Fibroblast of peridontal ligament (primary cell): ENCODE data around the gene MED12L.
A peak's percentile ranks its signal among the peaks of the same experiment; 100 is the strongest.
"Not testable (repeated sequence)": the region's sequence is repeated elsewhere in the genome, so short reads cannot be mapped to it uniquely, and the experiment has no call there.

Experiments used
- DNase-seq: peaks from one replicate; pipeline ENCODE4 v3.0.0-alpha.2; 2010; ENCODE audit errors: extremely low read depth

Gene MED12L

GRCh38 chr3:151377768-151378385, 292.4 kb downstream of the MED12L start:
- no peak for DNase-seq

- no peak for DNase-seq
These were observed 293.7 kb downstream of the MED12L start for GRCh38 chr3:151379083-151379734.

DNA sequence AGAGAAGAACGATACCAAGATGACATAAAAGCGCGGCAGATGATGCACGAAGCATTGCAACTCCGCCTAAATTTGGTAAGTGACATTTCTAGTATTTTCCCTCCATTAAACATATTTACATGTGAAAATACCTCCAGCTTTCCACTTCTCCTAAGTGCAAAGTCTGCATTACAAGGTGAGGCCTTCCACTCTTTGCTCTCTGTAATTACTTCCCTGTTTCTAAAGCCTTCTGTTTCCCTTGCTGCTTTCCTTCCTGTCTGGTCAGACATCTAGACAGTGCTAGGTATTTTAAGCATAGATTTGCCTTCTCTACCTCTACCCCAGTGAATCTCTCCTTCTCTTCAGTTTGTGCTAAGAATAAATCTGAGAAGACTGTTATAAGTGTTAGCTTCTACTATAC, 297.2 kb downstream of the MED12L start:
- DNase-seq, result no peak

- no peak for DNase-seq
These were observed 297.6 kb downstream of the MED12L start for GRCh38 chr3:151383111-151383510.

- no peak for DNase-seq
These were observed 298.5 kb downstream of the MED12L start for GRCh38 chr3:151383956-151384355.

GRCh38 chr3:151384741-151385174, 299.3 kb downstream of the MED12L start, which contains the start of gene P2RY12:
P2RY12 (minus strand) TSS chr3:151384753; CDS start chr3:151338845, 45,908 bp downstream.
- no peak for DNase-seq

DNA sequence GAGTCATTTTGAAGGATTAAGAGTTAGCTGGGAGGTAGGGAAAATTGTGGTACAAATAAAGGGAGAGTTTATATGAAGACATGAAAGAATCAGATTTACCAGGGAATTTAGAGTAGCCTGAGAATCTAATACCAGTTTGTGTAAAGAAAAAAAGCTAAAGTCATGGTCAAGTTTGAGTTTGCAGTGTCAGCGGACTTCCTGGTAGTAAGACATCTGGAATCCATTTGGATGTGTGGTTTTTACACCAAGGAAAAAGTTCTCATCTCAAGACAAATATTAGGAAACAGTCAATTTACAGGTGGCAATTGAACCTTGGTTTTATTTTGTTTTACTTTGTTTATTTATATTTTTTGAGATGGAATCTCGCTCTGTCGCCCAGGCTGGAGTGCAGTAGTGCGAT, 300.6 kb downstream of the MED12L start:
- peak; percentile 81 for DNase-seq

- no peak for DNase-seq
These were observed 302.0 kb downstream of the MED12L start for GRCh38 chr3:151387432-151387831.

DNA sequence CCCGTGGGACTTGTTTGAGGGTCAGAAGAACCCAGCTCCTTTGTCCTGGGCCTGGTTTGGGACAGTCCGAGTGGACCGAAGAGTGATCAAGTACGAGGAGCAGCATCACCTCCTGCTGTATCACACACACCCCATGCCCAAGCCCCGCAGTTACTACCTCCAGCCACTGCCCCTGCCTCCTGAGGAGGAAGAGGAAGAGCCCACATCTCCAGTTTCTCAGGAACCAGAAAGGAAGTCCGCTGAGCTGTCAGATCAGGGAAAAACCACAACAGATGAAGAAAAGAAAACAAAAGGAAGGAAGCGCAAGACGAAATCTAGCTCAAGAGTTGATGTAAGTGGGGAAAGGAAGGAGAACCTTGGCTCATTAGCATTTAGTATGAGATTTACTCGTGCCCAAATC, 302.4 kb downstream of the MED12L start:
- no peak for DNase-seq

- no peak for DNase-seq
These were observed 306.3 kb downstream of the MED12L start for GRCh38 chr3:151391720-151392119.

DNA sequence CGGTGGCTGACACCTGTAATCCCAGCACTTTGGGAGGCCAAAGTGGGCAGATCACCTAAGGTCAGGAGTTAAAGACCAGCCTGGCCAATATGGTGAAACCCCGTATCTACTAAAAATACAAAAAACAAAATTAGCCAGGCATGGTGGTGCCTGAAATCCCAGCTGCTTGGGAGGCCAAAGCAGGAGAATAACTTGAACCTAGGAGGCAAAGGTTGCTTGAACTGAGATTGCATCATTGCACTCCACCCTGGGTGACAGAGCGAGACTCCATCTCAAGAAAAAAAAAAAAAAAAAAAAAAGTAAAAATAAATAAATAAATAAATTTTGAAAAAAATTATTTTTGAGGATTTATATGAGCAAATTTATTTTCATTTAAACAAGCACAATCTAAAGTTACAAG, 306.7 kb downstream of the MED12L start:
- not testable (repeated sequence) for DNase-seq

- DNase-seq, result no peak
These were observed 307.8 kb downstream of the MED12L start for GRCh38 chr3:151393146-151393830.

DNA sequence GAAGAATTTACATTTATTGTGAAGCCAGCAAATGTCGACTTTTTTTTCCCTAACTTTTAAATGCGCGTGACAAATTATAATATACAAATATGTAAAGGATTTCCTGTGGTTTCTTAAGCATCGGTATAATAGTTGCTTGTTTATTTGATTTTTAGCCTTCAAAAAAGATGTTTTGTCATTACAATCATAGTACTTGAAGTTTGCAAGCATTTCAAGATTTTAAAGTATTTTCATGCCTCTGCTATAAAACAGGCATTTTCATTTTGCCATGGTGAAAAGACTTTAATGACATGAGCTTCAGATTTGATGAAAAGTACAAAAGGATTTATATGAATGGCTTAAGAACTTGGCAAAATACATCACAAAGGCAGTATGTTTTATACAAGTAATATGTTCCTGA, 308.5 kb downstream of the MED12L start:
- DNase-seq, result no peak

GRCh38 chr3:151394611-151395010, 309.1 kb downstream of the MED12L start:
- no peak for DNase-seq

DNA sequence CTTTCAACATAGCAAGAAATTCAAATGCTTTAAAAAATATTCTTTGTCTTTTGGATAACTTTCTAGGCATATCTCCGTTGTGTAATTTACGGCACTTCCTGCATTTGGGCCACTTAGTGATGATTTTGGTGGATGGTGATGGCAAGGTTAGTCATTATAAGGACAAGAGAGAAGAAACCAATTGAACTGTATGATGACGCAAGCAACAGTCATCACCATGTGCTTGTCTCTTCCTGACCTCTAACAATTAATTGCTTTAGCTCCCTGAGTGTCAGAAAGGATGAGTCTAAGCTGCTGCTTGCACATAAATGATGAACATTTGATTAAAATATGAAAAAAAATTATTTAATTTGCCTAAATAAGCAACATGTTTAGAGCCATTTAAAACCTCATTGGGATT, 310.3 kb downstream of the MED12L start:
- DNase-seq, result no peak

DNA sequence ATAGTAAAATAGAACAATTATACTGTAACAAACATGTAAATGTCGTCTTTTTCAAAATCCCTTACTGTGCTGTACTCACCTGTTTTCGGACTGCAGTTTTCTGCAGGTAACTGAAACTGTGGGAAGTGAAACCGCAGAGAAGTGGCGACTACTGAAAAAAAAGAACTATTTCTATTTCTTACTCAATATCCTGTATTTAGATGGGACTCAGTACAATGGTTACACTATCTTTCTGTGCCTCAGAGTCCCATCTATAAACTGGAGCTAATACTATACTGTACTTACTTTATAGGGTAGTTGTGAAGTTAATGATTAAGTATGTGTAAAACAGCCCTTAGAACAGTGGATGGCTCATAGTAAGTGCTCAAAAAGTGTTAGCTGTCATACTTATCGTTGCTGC, 313.4 kb downstream of the MED12L start:
- no peak for DNase-seq

DNA sequence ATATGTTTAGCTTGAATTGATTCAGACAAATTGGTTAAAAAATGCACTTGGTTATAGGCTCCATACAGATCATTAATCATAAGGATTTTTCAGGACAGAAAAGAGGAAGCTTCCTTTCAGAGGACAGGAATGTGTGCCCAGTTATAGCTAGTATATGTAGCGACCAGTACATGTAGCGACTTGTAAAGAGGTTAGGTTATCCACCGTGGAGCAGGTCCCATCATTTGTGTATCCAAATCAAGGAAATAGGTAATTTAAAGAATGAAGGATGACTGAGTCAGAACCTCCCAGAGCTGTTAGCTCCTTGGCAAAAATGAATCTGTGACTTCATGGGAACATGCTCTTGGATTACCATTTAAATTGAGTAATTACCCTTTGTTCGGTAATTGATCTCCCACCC, 314.9 kb downstream of the MED12L start:
- DNase-seq, result no peak

GRCh38 chr3:151402349-151402748, 316.9 kb downstream of the MED12L start:
- DNase-seq, result no peak

- DNase-seq, result peak; percentile 73
These were observed 317.8 kb downstream of the MED12L start for GRCh38 chr3:151403246-151403645.

DNA sequence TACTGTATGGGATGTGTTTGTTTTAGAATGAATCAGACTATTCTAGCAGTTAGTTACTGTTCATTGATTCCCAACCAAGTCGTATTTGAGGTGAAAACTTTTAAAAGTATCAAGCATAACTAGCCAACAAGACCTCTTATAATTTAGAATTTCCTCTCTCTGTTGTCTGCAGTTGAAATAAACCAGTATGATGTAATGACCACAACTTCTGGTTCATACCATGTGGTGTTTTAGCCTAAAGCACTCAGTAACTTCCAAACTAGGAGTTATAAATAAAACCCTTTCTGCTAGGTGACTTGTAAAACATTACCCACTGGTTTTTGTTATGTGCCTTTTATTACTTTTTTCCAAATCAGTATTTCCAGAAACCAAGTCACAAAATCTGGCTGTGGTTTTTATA, 318.9 kb downstream of the MED12L start:
- DNase-seq, result peak; percentile 73

DNA sequence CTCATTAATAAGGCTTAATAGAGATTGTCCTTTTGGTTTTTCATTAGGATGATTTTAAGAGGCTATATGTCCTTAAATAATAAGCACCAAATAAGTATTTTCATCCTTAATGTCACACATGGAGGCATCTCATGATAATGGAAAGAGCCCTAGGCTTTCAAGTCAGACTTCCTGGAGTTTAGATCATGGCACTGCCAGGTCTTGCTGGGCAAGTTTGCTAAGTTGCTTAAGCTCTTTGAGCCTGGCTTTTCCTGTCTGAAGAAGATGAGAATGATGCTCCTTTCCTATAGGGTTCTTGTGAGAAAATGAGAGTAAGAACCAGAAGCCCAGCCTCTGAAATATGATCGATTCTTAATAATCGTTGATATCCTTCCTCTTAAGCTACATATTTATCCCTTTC, 322.5 kb downstream of the MED12L start:
- no peak for DNase-seq

- DNase-seq, result peak; percentile 57
These were observed 325.6 kb downstream of the MED12L start for GRCh38 chr3:151410891-151411559.
